Activated CD4-positive, CD25-positive, alpha-beta regulatory T cell (primary cell): ENCODE results near the gene DSTYK.

Experiments used
- DNase-seq, 4 experiments: peaks; one replicate each; lab custom pipeline; 2025; lab: John Stamatoyannopoulos, UW

Gene DSTYK

DNA sequence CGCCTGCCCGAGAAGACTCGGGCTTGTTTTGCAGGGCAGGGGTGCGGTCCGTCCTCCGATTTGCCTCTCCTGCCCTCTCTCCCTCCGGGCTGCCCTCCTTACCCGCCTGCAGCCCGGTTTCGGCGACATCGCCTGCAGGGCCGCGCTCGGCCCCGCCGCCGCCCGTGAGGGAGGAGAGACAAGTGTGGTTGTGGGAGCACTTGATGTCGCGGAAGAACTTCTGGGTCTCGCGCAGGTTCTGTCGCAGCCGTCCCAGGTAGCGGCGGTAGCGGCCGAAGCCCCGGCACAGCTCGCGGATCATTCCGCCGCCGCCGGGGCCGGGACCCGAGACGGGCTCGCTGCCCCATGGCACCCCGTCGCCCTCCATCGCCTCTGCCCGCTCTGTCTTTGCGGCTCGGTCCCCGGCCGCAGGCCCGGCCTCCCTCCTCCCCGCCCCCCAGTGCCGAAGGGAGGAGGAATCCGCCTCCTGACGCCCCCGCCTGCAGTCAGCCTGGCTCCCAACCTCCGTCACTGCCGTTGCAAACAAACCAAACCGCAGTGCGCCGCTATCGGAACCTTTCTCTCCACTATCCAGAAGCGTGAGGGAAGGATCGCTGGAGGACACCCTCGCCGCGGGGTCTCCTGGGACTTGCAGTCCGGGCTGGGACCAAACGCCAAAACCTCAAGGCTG is at the start of gene DSTYK:
DSTYK (minus strand) TSS at position 534 of the 670 bp plus-strand sequence; CDS start at position 367, 167 bp downstream.
- peak; percentile 77 to 84 (median 82) for DNase-seq

DNA sequence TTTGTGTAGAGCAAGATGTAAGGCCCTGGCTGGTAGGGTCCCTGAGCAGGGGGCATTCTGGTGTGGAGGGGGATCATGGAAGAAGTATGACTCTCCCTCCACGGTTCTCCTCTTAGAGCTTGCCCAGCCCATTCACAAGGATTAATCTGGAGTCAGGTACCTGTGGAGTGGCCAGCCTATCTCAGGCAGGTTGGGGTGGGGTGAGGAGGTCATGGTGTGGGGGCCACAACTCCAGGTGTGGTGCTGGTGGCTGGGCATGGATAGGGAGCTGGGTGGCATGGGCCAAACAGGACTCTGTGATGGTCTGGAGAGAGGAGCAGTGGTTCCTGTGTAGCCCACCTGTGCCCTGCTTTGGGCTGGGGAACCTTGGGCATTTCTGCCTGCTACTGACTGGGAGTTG is 48.5 kb upstream of the DSTYK start:
- DNase-seq: no peak

DNA sequence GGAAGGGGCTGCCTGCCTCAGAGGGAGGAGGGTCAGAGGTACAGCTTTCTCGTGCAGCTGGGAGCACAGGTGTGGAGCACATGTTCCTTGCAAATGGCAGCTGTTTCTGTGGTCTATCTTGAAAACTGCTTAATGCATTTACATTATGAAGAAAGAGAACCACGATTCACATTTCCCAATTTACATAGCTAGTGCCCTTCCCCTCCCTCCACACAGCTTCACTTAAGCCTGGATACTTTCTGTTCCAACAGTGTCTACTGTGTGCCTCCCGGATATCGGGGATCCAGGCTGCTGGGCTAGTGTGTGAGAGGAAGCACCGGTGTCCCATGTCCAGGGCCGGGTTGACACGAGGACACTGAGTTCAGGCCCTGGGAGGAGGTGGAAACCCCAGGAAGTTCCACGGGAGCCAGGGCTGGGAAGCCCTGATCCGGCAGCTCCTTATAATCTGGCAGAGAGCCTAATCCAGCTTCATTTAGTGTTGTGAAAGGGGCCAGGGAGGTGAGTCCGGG is 47.9 kb upstream of the DSTYK start:
- DNase-seq: no peak

- no peak for DNase-seq
Measured at GRCh38 chr1:205258719-205259118, 47.2 kb upstream of the DSTYK start.

DNA sequence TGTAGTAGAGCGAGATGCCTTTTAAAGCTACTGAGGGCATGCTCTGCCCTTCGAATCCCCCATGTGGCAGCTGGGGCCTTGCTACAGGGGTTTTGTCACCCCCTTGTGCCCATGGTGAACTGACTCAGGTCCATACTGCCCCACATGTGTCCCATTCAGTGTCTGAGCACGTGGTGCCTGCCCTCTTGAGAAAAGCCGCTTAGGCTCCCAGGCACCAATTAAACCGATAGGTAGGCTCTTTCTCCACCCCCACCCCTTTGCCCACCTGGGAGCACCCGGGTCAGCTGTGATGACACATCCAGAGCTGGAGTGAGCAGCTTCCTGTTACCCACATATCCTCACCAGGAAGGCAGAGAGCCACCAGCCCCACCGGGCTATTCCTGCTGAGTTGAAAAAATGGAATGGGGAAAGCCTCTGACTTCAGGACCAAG is 46.8 kb upstream of the DSTYK start:
- no peak for DNase-seq

GRCh38 chr1:205257735-205258134 is 46.2 kb upstream of the DSTYK start:
- DNase-seq: no peak

DNA sequence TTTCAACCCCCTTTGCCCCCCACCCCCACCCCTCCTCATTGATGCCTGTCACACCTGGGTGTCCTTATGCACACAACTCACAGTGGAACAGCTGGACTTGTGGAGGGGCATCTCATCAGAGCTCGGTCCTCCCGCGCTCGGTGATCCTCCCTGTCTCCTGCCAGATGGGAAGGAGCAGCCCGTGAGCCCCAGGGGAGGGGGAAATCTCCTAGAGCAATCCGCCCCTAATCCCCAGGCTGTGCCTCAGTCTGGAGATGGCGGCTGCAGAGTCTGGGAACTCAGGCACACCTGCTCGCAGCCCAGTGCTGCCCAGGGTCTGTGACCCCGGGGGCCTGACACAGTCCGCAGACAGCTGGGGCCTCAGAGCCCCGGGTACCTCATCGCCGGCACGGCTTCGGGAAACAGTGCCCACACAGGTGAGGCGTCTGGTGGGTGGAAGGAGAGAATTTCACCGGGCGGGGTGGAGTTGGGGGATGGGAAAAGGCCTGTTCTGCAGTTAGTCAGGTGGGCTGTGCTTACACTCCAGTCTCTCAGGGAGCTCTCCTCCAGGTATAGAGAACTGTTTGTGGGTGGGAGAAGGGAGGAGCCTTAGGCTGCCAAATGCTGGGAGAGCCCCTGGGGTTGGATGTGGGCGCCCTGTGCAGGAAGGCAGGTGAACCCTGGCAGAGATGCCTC is 45.6 kb upstream of the DSTYK start:
- DNase-seq: no peak

DNA sequence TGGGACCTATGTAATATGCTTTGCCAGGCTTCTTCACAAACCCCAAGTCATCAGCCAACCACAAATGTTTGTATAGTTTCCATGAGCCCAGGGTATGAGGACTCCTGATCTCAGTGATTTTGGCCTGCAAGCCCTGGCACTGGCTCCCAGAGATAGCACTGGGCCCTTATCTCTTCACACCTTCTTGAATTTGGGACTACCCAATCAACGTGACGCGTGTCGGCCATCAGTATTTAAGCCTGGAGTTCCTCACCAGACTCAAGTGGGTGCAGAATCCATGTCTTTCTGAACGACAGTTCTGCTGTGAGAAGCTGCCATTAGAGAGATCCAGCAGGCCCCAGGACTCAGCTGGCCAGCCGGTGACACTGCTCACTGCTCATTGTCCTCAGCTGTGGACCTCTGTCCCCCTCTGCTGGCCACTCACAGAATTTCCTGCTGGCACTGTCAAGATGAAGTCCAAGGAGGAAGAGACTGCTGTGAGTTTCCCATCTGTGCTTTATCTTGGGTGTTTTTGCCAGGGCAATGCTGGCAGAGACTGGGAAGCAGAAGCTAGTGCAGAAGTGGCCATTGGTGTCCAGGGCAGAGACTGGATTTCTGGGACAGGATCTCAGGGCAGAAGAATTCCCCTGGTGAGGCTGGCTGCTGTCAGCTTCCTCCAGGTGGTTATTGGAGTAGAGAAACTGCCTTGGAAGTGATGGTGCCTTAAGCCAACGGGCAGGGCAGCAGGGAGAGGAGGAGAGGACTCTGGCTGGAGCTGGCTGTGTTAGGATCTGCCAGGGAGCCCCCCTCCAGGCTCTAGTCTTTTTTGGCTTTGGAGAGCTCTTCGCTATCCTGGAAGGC is 44.7 kb upstream of the DSTYK start:
- peak; percentile 62 to 83 (median 66) for DNase-seq

DNA sequence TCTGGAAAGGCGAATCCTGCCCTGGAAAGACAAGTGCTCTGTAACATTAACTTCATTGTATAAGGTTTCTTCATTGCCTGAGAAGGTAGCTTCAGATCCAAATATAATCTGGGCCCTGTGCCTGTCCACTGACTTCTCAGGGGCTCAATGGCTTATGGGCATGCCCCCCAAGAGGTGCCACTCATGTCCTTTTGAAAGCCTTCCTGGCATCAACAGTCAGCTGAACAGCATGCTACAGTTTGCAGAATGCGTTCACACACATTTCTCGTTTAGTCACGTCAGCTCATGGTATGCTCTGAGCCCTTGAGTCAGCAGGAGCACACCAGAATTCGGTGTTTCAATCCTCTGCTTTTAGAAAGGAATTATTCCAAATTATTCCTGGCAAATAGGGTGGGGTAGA is 40.1 kb upstream of the DSTYK start:
- no peak for DNase-seq

DNA sequence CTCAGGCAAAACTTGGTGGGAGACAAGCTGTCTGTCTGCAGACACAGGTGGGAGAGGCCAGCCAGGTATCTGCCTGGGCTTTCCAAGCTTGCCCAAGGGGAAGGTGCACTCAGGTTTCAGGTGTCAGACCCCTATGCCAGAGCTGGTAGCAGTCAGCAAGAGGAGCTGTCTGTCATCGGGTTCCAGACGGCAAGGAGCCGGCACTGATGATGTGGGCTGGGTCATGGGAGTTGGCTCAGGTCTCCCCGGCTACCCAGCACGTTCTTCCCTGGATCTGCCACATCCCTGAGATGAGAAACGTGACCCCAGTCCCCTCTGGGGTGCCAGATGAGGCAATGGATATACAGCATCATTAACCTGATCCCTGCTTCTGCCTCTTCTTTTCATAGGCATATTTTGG is 39.2 kb upstream of the DSTYK start:
- no peak for DNase-seq

DNA sequence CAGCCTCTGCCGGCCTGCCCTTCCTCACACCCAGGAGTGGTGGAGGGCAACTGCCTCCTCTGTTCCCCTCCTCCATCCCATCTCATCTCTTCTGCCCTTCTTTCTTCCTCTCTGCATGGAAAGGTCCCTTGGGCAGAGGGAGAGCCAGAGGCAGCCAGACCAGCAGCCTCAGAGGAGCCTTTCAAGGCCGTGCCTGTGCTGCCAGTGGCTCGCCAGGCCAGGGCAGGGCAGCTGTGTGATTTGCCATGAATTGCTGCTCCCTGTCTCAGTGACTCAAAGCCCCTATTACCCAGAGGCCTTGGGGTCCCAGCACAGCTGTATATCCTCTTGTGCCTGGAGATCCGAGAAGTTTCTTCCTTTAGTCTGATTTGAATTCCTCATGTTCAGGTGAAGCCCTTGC is 38.1 kb upstream of the DSTYK start:
- DNase-seq: no peak

- DNase-seq: no peak
Measured at GRCh38 chr1:205248793-205249601, 37.5 kb upstream of the DSTYK start.

DNA sequence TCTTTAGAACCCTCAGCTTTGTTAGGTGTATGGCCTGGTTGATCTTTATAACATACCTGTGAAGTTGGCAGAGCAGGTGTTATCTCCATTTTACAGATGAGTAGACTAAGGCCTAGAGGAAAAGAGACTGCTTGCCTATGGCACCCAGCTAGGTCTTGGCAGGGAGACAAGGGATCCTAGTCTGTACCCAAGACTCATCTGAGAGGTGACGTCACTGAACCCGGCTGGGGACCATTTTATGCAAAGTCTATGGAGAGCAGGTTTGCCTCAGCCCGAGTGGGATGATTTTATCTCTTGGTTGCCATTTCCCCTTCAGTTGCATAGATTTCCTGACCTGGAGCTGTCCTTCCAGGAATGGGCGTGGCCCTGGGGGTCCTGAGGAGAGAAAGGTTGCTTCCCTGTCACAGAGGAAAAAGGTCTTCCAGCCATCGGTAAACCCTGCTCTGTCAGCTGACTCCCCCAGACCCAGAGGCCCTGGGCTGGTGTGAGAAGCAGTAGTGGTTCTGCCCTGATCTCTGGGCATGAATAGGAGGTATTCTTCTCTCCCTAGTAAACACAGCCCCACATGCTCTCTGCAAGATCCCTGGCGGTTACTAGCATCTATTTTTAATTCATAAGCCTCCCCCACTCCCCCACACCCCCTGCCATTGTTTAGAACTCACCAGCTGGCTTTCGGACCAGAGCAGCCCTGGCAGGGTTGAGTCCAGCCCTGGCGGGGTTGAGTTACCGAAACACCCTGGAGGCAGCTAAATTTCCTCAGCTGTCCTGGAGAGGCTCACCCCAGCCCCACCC is 35.8 kb upstream of the DSTYK start:
- DNase-seq: no peak

- no peak for DNase-seq
Measured at GRCh38 chr1:205246351-205247119, 35.0 kb upstream of the DSTYK start.

GRCh38 chr1:205245096-205245495 is 33.6 kb upstream of the DSTYK start:
- DNase-seq: no peak

- DNase-seq: no peak
Measured at GRCh38 chr1:205244384-205244783, 32.9 kb upstream of the DSTYK start.

DNA sequence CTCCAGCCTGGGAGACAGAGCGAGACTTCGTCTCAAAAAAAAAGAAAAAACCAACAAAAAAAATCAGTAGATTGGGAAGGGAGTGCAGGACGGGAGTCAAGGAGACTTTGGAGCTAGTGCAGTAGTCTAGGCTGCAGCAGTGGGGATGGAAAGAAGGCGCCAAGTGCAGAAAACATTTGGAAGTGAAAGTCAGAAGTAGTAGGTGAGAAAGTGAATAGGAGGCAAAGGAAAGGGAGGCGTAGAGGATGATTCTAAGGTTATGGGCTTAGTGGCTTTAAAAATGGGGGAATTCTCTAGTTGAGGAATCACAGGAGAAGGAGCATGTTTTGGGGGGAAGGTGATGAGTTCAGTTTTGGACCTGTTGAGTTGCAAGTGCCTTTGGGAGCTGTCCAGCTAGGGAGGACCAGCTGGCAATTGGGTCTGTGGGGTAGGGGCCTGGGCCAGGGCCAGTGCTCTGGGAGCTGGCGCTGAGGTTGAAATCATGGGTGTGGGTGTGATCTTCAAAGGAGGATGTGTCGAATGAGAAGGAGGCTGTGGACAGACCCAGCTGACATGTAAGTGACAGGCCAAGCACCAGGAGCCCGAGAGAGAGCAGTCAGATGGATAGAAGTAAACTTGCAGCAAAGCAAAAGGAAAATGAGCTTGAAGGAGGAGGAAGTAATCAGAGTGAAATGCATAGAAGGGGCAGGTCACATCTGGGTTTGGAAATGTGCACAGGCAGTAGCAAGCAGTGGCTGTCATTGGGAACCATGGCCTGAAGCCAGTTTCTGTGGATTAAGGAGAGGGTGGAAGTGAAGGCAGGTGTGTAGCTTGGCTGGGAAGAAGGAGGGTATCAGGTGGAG is 32.1 kb upstream of the DSTYK start:
- no peak for DNase-seq

GRCh38 chr1:205241366-205242030 is 30.0 kb upstream of the DSTYK start:
- DNase-seq: no peak

DNA sequence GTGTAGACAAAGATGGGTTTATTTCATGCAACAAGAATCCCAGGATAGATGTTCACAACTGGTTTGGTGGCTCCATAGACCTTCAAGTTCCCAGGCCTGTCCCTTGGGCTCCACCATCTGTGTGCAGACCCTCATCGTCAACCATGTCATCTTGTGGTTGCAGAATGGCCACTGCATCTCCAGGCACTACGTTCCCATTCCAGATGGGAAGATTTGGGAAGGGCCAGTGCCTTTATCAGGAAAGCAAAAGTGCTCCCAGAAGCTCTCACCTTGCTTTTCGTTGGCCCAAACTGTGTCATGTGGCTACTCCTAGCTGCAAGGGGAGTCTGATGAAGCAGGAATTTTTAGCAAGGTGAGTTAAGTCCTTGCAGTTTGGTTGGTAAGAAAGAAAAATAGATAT is 29.1 kb upstream of the DSTYK start:
- no peak for DNase-seq
